IPS-20b (cell line): Measurements from ENCODE around the gene NEK10.

Experiments
- H3K27ac ChIP-seq: one replicate; pipeline ENCODE4 v1.5.1; 2013; ENCODE audit warnings: low read length
- H3K27me3 ChIP-seq: 2 replicates; pipeline ENCODE4 v1.6.1; 2013; ENCODE audit warnings: mild to moderate bottlenecking, low read length, inconsistent platforms; ENCODE audit not compliant: insufficient read depth
- H3K36me3 ChIP-seq: 2 replicates; pipeline ENCODE4 v1.6.1; 2013; ENCODE audit warnings: low read depth, mild to moderate bottlenecking, inconsistent platforms, low read length, moderate library complexity; ENCODE audit not compliant: insufficient read depth
- H3K4me1 ChIP-seq: 2 replicates; pipeline ENCODE4 v1.6.1; 2013; ENCODE audit warnings: mild to moderate bottlenecking, control low read depth, inconsistent platforms, low read length, moderate library complexity; ENCODE audit not compliant: insufficient read depth
- H3K4me3 ChIP-seq: 2 replicates; pipeline ENCODE4 v1.5.1; 2013; ENCODE audit warnings: mild to moderate bottlenecking, low read length, inconsistent platforms
- H3K9ac ChIP-seq: 2 replicates; pipeline ENCODE4 v1.6.1; 2013; ENCODE audit warnings: low read depth, mild to moderate bottlenecking, inconsistent platforms, low read length, moderate library complexity
- H3K9me3 ChIP-seq: 2 replicates; pipeline ENCODE4 v1.6.1; 2013; ENCODE audit warnings: mild to moderate bottlenecking, low read depth, low read length, inconsistent platforms; ENCODE audit not compliant: insufficient read depth

The NEK10 gene

DNA sequence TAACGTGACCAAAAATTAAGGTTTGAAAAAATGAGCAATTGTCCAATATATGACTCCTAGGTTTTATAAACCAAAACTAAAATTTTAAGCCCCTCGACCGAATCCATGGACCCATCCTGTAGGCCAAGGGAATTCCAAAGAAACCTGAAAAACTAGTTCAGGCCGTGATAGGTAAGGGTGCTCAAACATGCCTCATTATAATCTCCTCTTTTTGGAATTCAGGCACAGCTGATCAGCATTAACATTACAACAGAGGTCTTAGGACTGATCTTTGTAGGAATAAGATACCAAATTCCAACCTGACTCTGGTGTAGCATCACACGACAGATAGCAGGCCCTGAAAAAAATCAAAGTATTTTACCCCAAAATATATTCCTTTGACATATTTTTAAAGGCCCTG, 155.7 kb downstream of the NEK10 start:
- H3K4me3 ChIP-seq: 0 out of 2 replicates have a peak overlapping the region, but pooled peaks have one; percentile 0
- H3K4me1 ChIP-seq: peaks cover 23% of the 10 kb centered on the region
- no peak overlapping the region for H3K27ac ChIP-seq
- no peak overlapping the region for H3K9ac ChIP-seq
- no peaks in the 10 kb centered on the region for H3K27me3 ChIP-seq
- H3K9me3 ChIP-seq: no peaks in the 10 kb centered on the region
- H3K36me3 ChIP-seq: no peaks in the 10 kb centered on the region

DNA sequence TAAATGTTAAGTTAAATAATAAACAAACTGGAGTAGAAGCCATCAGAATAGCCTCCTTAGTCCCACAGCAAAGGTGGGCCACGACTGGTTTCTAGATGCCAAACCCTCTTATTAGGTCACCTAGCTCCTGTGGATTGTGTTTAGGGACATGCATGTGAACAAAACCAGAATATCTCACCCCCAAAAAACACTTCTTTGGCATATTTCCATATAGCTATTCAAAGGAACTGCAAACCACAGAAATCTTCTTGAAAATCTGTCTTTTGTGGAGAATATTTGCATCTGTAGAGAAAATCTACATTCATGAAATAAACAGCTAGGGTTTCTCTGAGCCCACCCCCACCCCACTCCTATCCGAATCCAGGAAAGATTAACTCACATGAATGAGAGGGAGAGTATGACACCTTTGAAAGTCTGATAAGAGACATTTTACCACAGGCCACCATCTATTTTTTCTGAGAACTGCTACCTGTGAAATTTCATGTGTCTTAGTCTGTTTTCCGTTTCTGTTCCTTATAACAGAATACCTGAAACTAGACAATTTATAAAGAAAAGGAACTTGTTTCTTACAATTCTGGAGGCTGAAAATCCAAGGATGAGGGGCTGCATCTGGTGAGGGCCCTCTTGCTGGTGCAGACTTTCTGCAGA, 159.4 kb downstream of the NEK10 start:
- H3K9ac ChIP-seq: no peak overlapping the region
- no peaks in the 10 kb centered on the region for H3K9me3 ChIP-seq
- no peaks in the 10 kb centered on the region for H3K27me3 ChIP-seq
- no peak overlapping the region for H3K27ac ChIP-seq
- no peak overlapping the region for H3K4me3 ChIP-seq
- H3K4me1 ChIP-seq: peaks cover 26% of the 10 kb centered on the region
- H3K36me3 ChIP-seq: no peaks in the 10 kb centered on the region

DNA sequence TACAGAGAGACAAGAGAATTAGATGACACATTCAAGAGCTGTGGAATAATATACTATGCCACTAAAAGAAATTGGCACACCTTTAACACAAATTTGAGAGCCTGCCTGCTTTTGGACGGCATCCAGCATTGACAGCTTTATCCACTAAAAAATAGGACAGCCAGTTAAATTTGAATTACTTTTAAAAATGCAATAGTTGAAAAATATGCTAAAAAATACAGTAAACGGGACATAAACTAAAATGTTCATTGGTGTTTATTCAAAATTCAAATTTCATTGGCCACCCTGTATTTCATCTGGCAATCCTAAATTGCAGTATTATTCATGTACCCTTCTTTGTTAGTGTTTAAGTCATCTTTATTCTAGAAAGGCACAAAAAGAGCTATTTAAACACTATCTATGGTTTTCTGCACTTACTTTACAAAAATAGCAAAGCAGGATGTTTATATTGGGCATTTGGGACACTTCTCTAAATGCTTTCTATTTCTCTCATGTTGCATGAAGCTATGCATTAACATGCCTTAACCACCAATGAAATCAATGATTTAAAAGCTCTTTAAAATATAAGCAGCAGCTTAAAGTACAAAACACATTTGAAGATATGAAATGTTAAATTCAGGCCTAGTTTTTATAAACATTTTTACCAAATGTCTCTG, 160.1 kb downstream of the NEK10 start:
- peaks cover 26% of the 10 kb centered on the region for H3K4me1 ChIP-seq
- no peaks in the 10 kb centered on the region for H3K36me3 ChIP-seq
- no peak overlapping the region for H3K9ac ChIP-seq
- H3K9me3 ChIP-seq: no peaks in the 10 kb centered on the region
- no peak overlapping the region for H3K4me3 ChIP-seq
- no peak overlapping the region for H3K27ac ChIP-seq
- H3K27me3 ChIP-seq: no peaks in the 10 kb centered on the region

DNA sequence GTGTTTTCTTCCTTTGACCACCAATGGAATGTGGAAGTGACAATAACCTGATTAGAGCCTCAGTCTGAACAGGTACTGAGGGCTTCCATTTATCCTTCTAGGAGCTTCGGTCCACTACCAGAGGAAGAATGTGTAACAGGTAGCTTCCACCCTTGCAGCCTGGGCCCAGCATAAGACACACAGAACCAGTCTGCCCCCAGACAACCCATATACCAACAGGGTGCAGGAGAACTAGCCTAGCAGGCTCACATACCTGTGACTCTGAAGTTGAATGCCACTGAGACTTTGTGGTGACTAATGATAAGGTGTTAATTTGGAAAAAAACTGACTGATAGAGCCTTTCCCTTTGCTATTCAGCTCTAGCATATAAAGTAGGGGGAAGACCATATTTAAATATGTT, 166.2 kb downstream of the NEK10 start:
- Histone ChIP-seq H3K4me1 (peaks cover 3% of the 10 kb centered on the region; the same call in 1 of the 2 replicates), H3K27me3 (no peaks in the 10 kb centered on the region), H3K36me3 (no peaks in the 10 kb centered on the region), H3K4me3 (no peak overlapping the region), H3K27ac (no peak overlapping the region), H3K9me3 (peaks cover 4% of the 10 kb centered on the region; the same call in 1 of the 2 replicates), H3K9ac (no peak overlapping the region)

DNA sequence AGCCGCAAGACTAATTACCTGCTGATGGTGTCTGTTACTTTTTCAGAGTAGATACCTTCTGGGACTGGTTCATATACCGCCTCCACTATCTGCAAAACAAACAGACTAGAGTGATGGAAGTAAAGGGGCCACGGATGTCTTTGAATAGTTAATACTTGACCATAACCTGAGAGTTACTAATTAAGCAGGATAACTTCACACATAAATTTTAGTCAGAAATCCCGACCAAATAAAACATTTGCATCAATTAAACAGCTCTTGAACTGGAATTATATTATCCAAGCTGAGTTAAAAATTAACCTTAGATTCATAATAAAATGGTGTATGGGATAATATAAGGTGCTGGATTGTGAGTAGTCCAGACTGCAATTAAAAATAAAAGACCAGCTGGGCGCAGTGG, 167.7 kb downstream of the NEK10 start:
- Histone ChIP-seq H3K27me3 (no peaks in the 10 kb centered on the region), H3K27ac (no peak overlapping the region), H3K9me3 (peaks cover 5% of the 10 kb centered on the region; the same call in 1 of the 2 replicates), H3K4me1 (no peaks in the 10 kb centered on the region), H3K4me3 (no peak overlapping the region), H3K36me3 (no peaks in the 10 kb centered on the region), H3K9ac (no peak overlapping the region)

DNA sequence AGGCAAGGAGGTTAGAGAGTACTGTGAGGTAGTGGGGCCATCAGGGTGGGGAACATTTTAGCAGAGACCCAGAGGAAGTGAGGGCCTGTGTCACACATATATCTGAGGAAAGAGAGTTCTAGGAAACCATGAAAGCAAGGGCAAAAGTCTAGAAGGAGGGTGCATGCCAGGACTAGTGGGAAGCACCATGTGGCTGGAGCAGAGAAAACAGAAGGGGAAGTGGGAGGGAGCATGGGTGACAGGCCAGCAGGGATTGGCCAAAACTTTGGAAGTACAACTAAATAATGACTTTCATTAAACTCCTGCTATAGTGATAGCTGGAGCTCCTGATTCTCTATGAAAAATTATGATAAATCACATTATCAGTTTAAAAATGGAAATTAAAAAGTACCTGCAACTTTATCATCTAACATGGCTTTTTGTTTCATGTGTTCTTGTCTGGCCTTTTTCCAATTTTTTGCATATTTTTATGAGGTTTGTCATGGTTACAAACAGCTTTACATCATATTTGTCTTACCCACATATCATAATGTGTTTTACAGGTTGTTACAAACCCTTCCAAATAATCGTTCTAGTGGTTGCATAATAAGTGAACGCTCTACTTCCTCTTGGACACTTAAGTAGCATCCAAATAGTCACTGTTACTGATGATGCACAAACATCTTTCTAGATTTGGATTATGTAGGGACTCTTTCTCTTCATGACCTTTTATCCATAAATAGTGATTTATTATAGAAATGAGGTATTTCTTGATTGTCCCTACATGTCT, 168.3 kb downstream of the NEK10 start:
- peaks cover 5% of the 10 kb centered on the region; the same call in 1 of the 2 replicates for H3K9me3 ChIP-seq
- H3K4me1 ChIP-seq: no peaks in the 10 kb centered on the region
- no peak overlapping the region for H3K27ac ChIP-seq

DNA sequence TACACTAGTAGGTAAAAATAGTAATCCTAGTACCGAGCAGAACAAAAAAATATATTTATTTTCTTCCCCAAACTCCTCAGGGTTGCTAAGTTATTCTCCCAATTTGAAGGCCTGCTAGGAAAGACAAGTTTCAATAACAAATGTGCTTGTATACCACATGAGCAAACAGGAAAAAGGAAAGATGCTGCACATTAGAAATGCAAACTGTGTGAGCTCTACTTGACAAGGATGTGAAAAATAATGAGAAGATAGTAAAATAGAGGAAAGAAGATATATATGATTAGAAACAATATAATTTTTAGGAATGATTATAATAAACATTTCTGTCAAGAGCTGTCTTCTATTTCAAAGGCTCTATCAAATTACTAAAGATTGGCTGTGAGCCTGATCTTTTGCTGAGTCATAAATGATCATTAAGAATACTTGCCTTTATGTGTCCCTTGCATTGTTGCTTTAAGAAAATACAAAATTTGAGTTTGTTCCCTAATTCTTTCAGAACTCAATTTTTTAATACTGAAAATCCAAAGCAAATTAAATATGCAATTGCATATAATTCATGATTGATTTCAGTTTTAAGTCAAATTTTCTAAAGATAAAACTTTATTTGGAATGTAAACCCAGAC, 174.2 kb downstream of the NEK10 start:
- Histone ChIP-seq H3K9me3 (peaks cover 5% of the 10 kb centered on the region; the same call in 1 of the 2 replicates), H3K27ac (no peak overlapping the region), H3K4me1 (0 out of 2 replicates have a peak, but pooled peaks cover 3% of the 10 kb centered on the region), H3K36me3 (no peaks in the 10 kb centered on the region), H3K9ac (no peak overlapping the region), H3K27me3 (no peaks in the 10 kb centered on the region), H3K4me3 (no peak overlapping the region)

More for the DNA sequence above, 168.3 kb downstream of the NEK10 start:
- Histone ChIP-seq H3K36me3 (no peaks in the 10 kb centered on the region), H3K4me3 (no peak overlapping the region), H3K9ac (no peak overlapping the region), H3K27me3 (no peaks in the 10 kb centered on the region)

DNA sequence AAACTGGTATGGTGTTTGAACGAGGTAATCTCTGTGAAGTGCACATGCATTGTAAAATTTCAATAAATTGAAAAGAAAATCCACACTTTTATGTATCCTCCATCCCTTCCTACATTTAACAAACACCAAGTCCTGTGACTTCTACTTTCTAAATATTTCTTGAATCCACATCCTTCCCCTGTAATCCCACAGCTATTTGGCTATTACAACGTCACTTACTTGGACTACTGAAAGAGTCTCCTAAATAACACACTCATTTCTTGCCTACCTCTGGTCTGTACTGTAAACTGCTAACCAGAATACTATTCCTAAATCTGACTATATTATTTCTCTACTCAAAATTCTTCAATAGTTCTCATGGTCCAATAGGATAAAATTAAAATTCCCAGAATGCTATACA, 176.1 kb downstream of the NEK10 start:
- Histone ChIP-seq H3K4me1 (0 out of 2 replicates have a peak, but pooled peaks cover 3% of the 10 kb centered on the region), H3K36me3 (no peaks in the 10 kb centered on the region), H3K4me3 (no peak overlapping the region)

DNA sequence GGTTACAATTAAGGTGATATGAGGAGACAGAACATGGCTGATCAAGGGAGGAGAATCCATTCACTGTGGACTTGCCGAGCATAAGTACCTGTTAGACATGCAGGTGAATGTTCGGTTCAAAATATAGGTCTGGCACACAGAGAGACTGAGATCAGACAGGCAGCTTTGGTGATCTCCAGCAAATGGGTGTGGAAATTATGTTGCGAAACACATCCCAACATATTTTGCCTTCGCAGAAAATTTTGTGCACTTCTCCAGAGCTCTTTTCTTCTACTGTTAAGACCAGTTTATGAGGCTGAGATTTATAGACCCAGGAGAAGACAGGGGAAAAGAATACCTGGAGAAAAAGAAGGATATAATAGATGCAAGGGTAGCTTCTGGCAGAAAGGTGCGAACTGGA, 183.2 kb downstream of the NEK10 start:
- no peak overlapping the region for H3K9ac ChIP-seq

More for the DNA sequence above, 176.1 kb downstream of the NEK10 start:
- Histone ChIP-seq H3K9me3 (peaks cover 2% of the 10 kb centered on the region; the same call in 1 of the 2 replicates), H3K27ac (no peak overlapping the region), H3K27me3 (no peaks in the 10 kb centered on the region), H3K9ac (no peak overlapping the region)

DNA sequence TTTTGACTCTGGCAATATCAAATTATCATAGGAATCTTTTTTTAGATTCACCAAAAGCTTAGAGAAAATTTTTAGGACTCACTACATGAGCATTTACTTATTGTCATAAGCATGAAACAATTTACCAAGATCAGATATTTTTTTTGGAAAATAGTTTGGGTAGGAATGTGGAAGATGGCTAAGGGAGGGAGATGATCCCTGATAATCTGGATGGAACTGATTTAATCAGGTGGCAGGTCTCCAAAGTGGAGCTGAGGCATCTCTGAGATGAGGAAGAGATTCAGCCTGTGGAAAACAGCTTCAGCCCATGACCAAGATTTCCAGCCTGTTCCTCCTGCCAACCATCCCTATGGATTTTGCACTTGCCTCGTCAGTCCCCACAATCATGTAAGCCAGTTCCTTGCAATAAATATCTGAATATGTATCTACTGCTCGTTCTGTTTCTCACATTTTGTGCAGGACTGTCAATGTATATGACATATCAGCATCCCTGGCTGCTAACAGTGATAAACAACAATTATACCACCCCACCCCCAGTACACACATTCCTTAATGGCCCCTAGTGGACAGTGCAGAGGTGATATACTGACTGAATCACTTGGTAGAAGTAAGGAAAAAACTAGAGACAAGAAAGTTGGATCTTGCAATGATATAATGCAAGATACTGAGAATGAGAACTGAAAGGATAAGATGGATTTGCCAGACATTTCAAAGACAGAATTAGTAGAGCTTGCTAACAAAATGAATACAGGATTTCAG, 183.8 kb downstream of the NEK10 start:
- H3K9ac ChIP-seq: no peak overlapping the region
- H3K4me1 ChIP-seq: 0 out of 2 replicates have a peak, but pooled peaks cover under 1% of the 10 kb centered on the region
- no peaks in the 10 kb centered on the region for H3K9me3 ChIP-seq
- H3K4me3 ChIP-seq: no peak overlapping the region
- no peaks in the 10 kb centered on the region for H3K36me3 ChIP-seq
- no peaks in the 10 kb centered on the region for H3K27me3 ChIP-seq
- H3K27ac ChIP-seq: no peak overlapping the region

More for the DNA sequence above, 183.2 kb downstream of the NEK10 start:
- no peaks in the 10 kb centered on the region for H3K27me3 ChIP-seq
- no peaks in the 10 kb centered on the region for H3K9me3 ChIP-seq
- H3K4me3 ChIP-seq: no peak overlapping the region
- H3K36me3 ChIP-seq: no peaks in the 10 kb centered on the region
- H3K4me1 ChIP-seq: 0 out of 2 replicates have a peak, but pooled peaks cover 3% of the 10 kb centered on the region
- no peak overlapping the region for H3K27ac ChIP-seq

DNA sequence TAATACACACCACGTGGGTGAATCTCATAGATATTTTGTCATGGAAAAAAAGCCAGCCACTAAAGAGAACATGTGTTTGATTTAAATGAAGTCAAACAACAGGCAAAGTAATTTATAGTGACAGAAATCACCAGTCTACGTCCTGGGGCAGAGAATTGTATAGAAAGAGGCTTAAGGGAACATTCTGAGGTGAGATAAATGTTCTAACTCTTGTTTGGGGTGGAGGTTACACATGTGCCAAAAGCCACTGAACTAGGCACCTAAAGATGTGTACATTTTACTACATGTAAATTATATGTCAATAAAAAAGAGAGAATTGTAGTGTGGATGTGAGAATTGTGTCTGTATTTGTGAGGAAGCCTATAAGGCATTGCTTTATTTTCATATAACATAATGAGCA, 184.9 kb downstream of the NEK10 start:
- Histone ChIP-seq H3K27me3 (no peaks in the 10 kb centered on the region), H3K9ac (no peak overlapping the region), H3K4me3 (no peak overlapping the region), H3K4me1 (no peaks in the 10 kb centered on the region), H3K36me3 (no peaks in the 10 kb centered on the region), H3K9me3 (no peaks in the 10 kb centered on the region), H3K27ac (no peak overlapping the region)
